Thoracic aorta (tissue), 2 donors: ENCODE measurements around the gene RASGRP2. TPM values are rescaled to one million over a fixed set of nuclear protein-coding genes. Genes with fewer than 3 reads are reported as not detected.

Source experiments
- ATAC-seq: fragments of 150-250 bp; one replicate; pipeline ENCODE4 v1.8.0; 2017; ENCODE audit warnings: low read depth; ENCODE audit not compliant: insufficient number of reproducible peaks, low FRiP score
- DNase-seq: peaks from one replicate; pipeline ENCODE4 v3.0.0-alpha.2; 2020; ENCODE audit warnings: low spot score
- H3K27ac ChIP-seq, 2 donors: fragments of 200-600 bp; sonication (generic); 1 replicate in 1 of 2; 2 replicates in 1 of 2; pipeline ENCODE4 v1.5.1; 2016; ENCODE audit warnings: mild to moderate bottlenecking in 2 of 2, moderate library complexity in 2 of 2
- H3K27me3 ChIP-seq: fragments of 200-600 bp; sonication (generic); replicated peaks from 2 replicates; pipeline ENCODE4 v1.6.0; 2016; ENCODE audit warnings: mild to moderate bottlenecking; ENCODE audit not compliant: insufficient read depth
- H3K36me3 ChIP-seq: fragments of 200-600 bp; sonication (generic); one replicate; pipeline ENCODE4 v1.5.1; 2016
- H3K4me1 ChIP-seq, 2 donors: fragments of 200-600 bp; sonication (generic); 1 replicate in 1 of 2; 2 replicates in 1 of 2; pipeline versions ENCODE4 v1.5.1 to v1.6.0; 2016; ENCODE audit warnings: low read depth in 2 of 2, mild to moderate bottlenecking in 1 of 2; ENCODE audit not compliant: control insufficient read depth in 1 of 2
- H3K4me3 ChIP-seq: fragments of 200-600 bp; sonication (generic); 2 replicates; pipeline ENCODE4 v1.5.1; 2016; ENCODE audit warnings: mild to moderate bottlenecking
- H3K9me3 ChIP-seq: fragments of 200-600 bp; sonication (generic); 2 replicates; pipeline ENCODE4 v1.5.1; 2016
- total RNA-seq, 2 donors: library from RNA; depleted of rRNA; stranded (reverse); fragments of >200 nt; gene quantifications; one replicate each; pipeline versions ENCODE4 v1.1.0 to v1.2.3, GENCODE V29; 2016
- TF ChIP-seq, protein P1 (sequence below): fragments of 200-600 bp; sonication (generic); IDR thresholded peaks from one replicate; pipeline ENCODE4 v1.5.1; 2019; ENCODE audit warnings: antibody characterized with exemption

The RASGRP2 gene
- total RNA-seq, 2 donors from 2014 or later, result 78.4 to 89.1 TPM

GRCh38 chr11:64754919-64755662 is 11.1 kb upstream of the RASGRP2 start:
- H3K4me1 ChIP-seq, result peaks cover 5 to 17% of the 10 kb centered on the region in 2 donors
- ATAC-seq, result no peak
- H3K27ac ChIP-seq, result no peak overlapping the region
- TF ChIP-seq, protein P1, sequence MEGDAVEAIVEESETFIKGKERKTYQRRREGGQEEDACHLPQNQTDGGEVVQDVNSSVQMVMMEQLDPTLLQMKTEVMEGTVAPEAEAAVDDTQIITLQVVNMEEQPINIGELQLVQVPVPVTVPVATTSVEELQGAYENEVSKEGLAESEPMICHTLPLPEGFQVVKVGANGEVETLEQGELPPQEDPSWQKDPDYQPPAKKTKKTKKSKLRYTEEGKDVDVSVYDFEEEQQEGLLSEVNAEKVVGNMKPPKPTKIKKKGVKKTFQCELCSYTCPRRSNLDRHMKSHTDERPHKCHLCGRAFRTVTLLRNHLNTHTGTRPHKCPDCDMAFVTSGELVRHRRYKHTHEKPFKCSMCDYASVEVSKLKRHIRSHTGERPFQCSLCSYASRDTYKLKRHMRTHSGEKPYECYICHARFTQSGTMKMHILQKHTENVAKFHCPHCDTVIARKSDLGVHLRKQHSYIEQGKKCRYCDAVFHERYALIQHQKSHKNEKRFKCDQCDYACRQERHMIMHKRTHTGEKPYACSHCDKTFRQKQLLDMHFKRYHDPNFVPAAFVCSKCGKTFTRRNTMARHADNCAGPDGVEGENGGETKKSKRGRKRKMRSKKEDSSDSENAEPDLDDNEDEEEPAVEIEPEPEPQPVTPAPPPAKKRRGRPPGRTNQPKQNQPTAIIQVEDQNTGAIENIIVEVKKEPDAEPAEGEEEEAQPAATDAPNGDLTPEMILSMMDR, result no peak
- no peaks in the 10 kb centered on the region for H3K27me3 ChIP-seq
- no peak for DNase-seq
- no peaks in the 10 kb centered on the region for H3K9me3 ChIP-seq
- no peak overlapping the region for H3K4me3 ChIP-seq
- no peaks in the 10 kb centered on the region for H3K36me3 ChIP-seq

GRCh38 chr11:64754124-64754918 is 10.4 kb upstream of the RASGRP2 start:
- H3K4me3 ChIP-seq, result no peak overlapping the region
- TF ChIP-seq, protein P1, result no peak
- H3K27me3 ChIP-seq, result no peaks in the 10 kb centered on the region
- no peaks in the 10 kb centered on the region for H3K9me3 ChIP-seq
- no peak overlapping the region for H3K27ac ChIP-seq
- H3K36me3 ChIP-seq, result no peaks in the 10 kb centered on the region
- ATAC-seq (no peak), DNase-seq (no peak)
- H3K4me1 ChIP-seq, result peaks cover 2 to 12% of the 10 kb centered on the region in 2 donors

- Histone ChIP-seq H3K4me1 (peaks cover 0 to 5% of the 10 kb centered on the region in 2 donors), H3K36me3 (no peaks in the 10 kb centered on the region), H3K9me3 (no peaks in the 10 kb centered on the region), H3K4me3 (no peak overlapping the region), H3K27me3 (no peaks in the 10 kb centered on the region), H3K27ac (no peak overlapping the region)
- DNase-seq (no peak), ATAC-seq (no peak)
- TF ChIP-seq, protein P1, result no peak
Measured at GRCh38 chr11:64753380-64754123, 9.6 kb upstream of the RASGRP2 start.

DNA sequence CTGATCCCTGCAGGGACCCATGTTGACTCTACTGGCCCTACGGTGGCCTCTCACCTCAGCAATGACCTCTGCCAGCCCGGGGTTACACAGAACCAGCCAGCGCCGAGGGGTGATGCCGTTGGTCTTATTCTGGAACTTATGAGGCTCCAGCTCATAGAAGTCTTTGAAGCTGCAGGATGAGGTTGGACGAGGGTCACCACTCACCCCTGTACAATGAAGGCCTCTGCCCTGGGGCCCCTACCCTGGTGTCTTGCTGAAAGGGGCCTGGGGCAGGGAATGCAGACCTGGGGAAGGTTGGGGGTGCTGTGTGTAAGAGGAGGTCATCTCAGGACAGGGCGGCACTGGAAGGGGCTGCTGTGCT is 9.1 kb upstream of the RASGRP2 start:
- no peaks in the 10 kb centered on the region for H3K9me3 ChIP-seq
- no peak overlapping the region for H3K4me3 ChIP-seq
- no peaks in the 10 kb centered on the region for H3K4me1 ChIP-seq
- TF ChIP-seq, protein P1, result no peak
- DNase-seq (no peak), ATAC-seq (no peak)
- no peaks in the 10 kb centered on the region for H3K27me3 ChIP-seq
- H3K36me3 ChIP-seq, result no peaks in the 10 kb centered on the region
- no peak overlapping the region for H3K27ac ChIP-seq
